ENCODE results near the gene NAV3. TPM values are rescaled to one million over a fixed set of nuclear protein-coding genes. Genes with fewer than 3 reads are reported as not detected.

The NAV3 gene
- polyA plus RNA-seq, 1 donor from 2014 or later = 36.9 TPM

- H3K27ac ChIP-seq (ENCODE audit: low read length) = no peak overlapping the region
- TF ChIP-seq RAD21 (conservative IDR thresholded peaks at IDR 0.05) (no peak), CTCF (IDR thresholded peaks at IDR 0.05; ENCODE audit: poor library complexity, severe bottlenecking) (no peak), POLR2AphosphoS5 (IDR thresholded peaks at IDR 0.05) (no peak), EP300 (conservative IDR thresholded peaks at IDR 0.05; ENCODE audit: poor library complexity, severe bottlenecking) (no peak), EZH2 (IDR thresholded peaks at IDR 0.05; ENCODE audit: borderline replicate concordance, insufficient read depth, low read length, poor library complexity, severe bottlenecking) (no peak), TAF1 (IDR thresholded peaks at IDR 0.05; ENCODE audit: low read depth) (no peak), REST (IDR thresholded peaks at IDR 0.05; ENCODE audit: borderline replicate concordance) (no peak), SMC3 (conservative IDR thresholded peaks at IDR 0.05; ENCODE audit: poor library complexity) (no peak), MXI1 (conservative IDR thresholded peaks at IDR 0.05; ENCODE audit: poor library complexity, severe bottlenecking) (no peak)
- H3K27me3 ChIP-seq (ENCODE audit: insufficient read depth, low read depth, low read length) = no peaks in the 10 kb centered on the region
- H3F3A ChIP-seq (ENCODE audit: insufficient read depth, low read length, poor library complexity, severe bottlenecking) = no peaks in the 10 kb centered on the region
- H3K9ac ChIP-seq (ENCODE audit: low read length) = no peak overlapping the region
- no peaks in the 10 kb centered on the region for H3K79me2 ChIP-seq (replicated peaks; ENCODE audit: insufficient read depth, low read length)
- no peaks in the 10 kb centered on the region for H3K9me2 ChIP-seq (ENCODE audit: insufficient read depth, low read length)
- no peak overlapping the region for H2AFZ ChIP-seq (ENCODE audit: low read depth, low read length)
- H3K36me3 ChIP-seq (ENCODE audit: insufficient read depth, low read length) = no peaks in the 10 kb centered on the region
- no peaks in the 10 kb centered on the region for H3K9me3 ChIP-seq (ENCODE audit: low read length)
- H3K4me3 ChIP-seq (ENCODE audit: low read length) = no peak overlapping the region
- no peak overlapping the region for H3K4me2 ChIP-seq (ENCODE audit: low read length)
- H4K20me1 ChIP-seq (ENCODE audit: insufficient read depth) = no peaks in the 10 kb centered on the region
Measured at GRCh38 chr12:77882709-77883108, 52.0 kb downstream of the NAV3 start.

- Histone ChIP-seq H3F3A (ENCODE audit: insufficient read depth, low read length, poor library complexity, severe bottlenecking) (no peaks in the 10 kb centered on the region), H3K4me2 (ENCODE audit: low read length) (no peak overlapping the region), H3K79me2 (replicated peaks; ENCODE audit: insufficient read depth, low read length) (no peaks in the 10 kb centered on the region), H3K27ac (ENCODE audit: low read length) (no peak overlapping the region), H3K9ac (ENCODE audit: low read length) (no peak overlapping the region), H4K20me1 (ENCODE audit: insufficient read depth) (no peaks in the 10 kb centered on the region), H3K27me3 (ENCODE audit: insufficient read depth, low read depth, low read length) (no peaks in the 10 kb centered on the region), H3K4me3 (ENCODE audit: low read length) (no peak overlapping the region), H2AFZ (ENCODE audit: low read depth, low read length) (no peak overlapping the region), H3K9me2 (ENCODE audit: insufficient read depth, low read length) (no peaks in the 10 kb centered on the region), H3K36me3 (ENCODE audit: insufficient read depth, low read length) (no peaks in the 10 kb centered on the region), H3K9me3 (ENCODE audit: low read length) (no peaks in the 10 kb centered on the region)
- no peak for TF ChIP-seq REST (IDR thresholded peaks at IDR 0.05; ENCODE audit: borderline replicate concordance)
- no peak for TF ChIP-seq MXI1 (conservative IDR thresholded peaks at IDR 0.05; ENCODE audit: poor library complexity, severe bottlenecking)
- no peak for TF ChIP-seq EP300 (conservative IDR thresholded peaks at IDR 0.05; ENCODE audit: poor library complexity, severe bottlenecking)
- no peak for TF ChIP-seq POLR2AphosphoS5 (IDR thresholded peaks at IDR 0.05)
- TF ChIP-seq TAF1 (IDR thresholded peaks at IDR 0.05; ENCODE audit: low read depth) = no peak
- no peak for TF ChIP-seq RAD21 (conservative IDR thresholded peaks at IDR 0.05)
- no peak for TF ChIP-seq SMC3 (conservative IDR thresholded peaks at IDR 0.05; ENCODE audit: poor library complexity)
- no peak for TF ChIP-seq CTCF (IDR thresholded peaks at IDR 0.05; ENCODE audit: poor library complexity, severe bottlenecking)
- no peak for TF ChIP-seq EZH2 (IDR thresholded peaks at IDR 0.05; ENCODE audit: borderline replicate concordance, insufficient read depth, low read length, poor library complexity, severe bottlenecking)
Measured at GRCh38 chr12:77888611-77889010, 57.9 kb downstream of the NAV3 start.

Data from neural cell (in vitro differentiated cells).